T-helper 1 cell treated with Interleukin-12 subunit alpha and Interleukin-12 subunit beta and Interleukin-4 antibody, amounts not matched to agents 30 μg/mL and 1 μg/mL, for 36 hours (primary cell): ENCODE data around the gene DDA1.
A peak's percentile ranks its signal among the peaks of the same experiment; 100 is the strongest.

ENCODE experiments used
- H3K27ac Mint-ChIP-seq: one replicate; pipeline ENCODE4 v1.8.0; 2021; ENCODE audit warnings: mild to moderate bottlenecking, mixed read lengths
- H3K27me3 Mint-ChIP-seq: one replicate; pipeline ENCODE4 v1.8.0; 2021; ENCODE audit warnings: low read depth, mixed read lengths
- H3K36me3 Mint-ChIP-seq: one replicate; pipeline ENCODE4 v1.8.0; 2021; ENCODE audit warnings: low read depth, mixed read lengths
- H3K4me1 Mint-ChIP-seq: one replicate; pipeline ENCODE4 v1.8.0; 2021; ENCODE audit warnings: low read depth, mixed read lengths
- H3K4me3 Mint-ChIP-seq: one replicate; pipeline ENCODE4 v1.8.0; 2021; ENCODE audit warnings: mild to moderate bottlenecking, moderate library complexity, mixed read lengths
- H3K9me3 Mint-ChIP-seq: one replicate; pipeline ENCODE4 v1.8.0; 2021; ENCODE audit warnings: mixed read lengths

The DDA1 gene

DNA sequence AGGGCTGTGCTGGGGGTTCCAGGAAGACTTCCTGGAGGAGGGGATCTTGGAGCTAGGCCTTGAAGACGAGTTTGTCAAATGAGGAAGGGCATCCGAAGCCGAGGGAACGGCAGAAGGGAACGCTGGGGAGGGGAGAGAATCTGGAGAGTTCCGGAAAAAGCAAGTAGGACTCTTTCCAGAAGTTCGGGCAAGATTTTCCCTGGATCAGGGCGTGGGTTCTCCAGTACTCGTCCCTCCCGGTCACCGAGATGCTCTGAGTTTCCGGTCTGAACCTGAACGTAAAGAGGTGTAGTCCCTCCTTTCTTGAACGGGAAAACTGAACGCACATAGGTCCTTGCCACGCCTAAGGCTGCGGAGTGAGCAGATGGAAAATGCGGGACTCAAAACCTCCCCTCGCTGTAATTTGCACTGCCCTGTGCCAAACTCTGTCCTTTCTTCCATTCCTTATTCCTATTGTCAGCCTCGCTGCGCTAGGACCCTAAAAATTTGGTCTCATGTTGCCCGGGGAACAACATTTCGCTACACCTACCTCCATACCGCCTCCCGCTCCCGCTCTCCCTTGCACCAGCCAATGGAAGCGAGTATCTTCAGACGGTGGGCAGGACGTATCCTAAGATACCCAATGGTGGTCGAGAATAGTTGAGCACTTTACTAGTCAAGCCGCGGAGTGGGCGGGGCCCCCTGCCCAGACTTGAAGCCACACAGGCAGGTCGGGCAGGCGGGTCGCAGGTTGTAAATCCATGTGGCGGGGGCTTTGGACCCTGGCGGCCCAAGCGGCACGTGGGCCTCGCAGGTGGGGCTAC, 27.7 kb downstream of the DDA1 start, which contains the start of gene GTPBP3:
TSS of gene GTPBP3 (plus strand) at position 682 of the 803 bp plus-strand sequence. CDS start at position 741, 59 bp downstream.
- peak within 1 kb of the TSS; percentile 88 for H3K4me3 Mint-ChIP-seq
- no peaks in the 10 kb centered on the region for H3K27me3 Mint-ChIP-seq
- H3K27ac Mint-ChIP-seq, result peak within 1 kb of the TSS; percentile 95
- peaks cover 20% of the 10 kb centered on the region for H3K4me1 Mint-ChIP-seq
- no peaks in the 10 kb centered on the region for H3K9me3 Mint-ChIP-seq
- H3K36me3 Mint-ChIP-seq, result peaks cover 8% of the 10 kb centered on the region

- no peaks in the 10 kb centered on the region for H3K27me3 Mint-ChIP-seq
- peaks cover 3% of the 10 kb centered on the region for H3K36me3 Mint-ChIP-seq
- H3K9me3 Mint-ChIP-seq, result no peaks in the 10 kb centered on the region
- H3K27ac Mint-ChIP-seq, result peak overlapping the region; percentile 95
- H3K4me1 Mint-ChIP-seq, result peaks cover 17% of the 10 kb centered on the region
- H3K4me3 Mint-ChIP-seq, result peak overlapping the region; percentile 88
These were observed 28.5 kb downstream of the DDA1 start for GRCh38 chr19:17337675-17338432.

GRCh38 chr19:17338433-17339078, 29.2 kb downstream of the DDA1 start:
- H3K4me1 Mint-ChIP-seq, result peaks cover 17% of the 10 kb centered on the region
- H3K27ac Mint-ChIP-seq, result no peak overlapping the region
- H3K4me3 Mint-ChIP-seq, result peak overlapping the region; percentile 88
- H3K27me3 Mint-ChIP-seq, result no peaks in the 10 kb centered on the region
- no peaks in the 10 kb centered on the region for H3K9me3 Mint-ChIP-seq
- H3K36me3 Mint-ChIP-seq, result peaks cover 2% of the 10 kb centered on the region

DNA sequence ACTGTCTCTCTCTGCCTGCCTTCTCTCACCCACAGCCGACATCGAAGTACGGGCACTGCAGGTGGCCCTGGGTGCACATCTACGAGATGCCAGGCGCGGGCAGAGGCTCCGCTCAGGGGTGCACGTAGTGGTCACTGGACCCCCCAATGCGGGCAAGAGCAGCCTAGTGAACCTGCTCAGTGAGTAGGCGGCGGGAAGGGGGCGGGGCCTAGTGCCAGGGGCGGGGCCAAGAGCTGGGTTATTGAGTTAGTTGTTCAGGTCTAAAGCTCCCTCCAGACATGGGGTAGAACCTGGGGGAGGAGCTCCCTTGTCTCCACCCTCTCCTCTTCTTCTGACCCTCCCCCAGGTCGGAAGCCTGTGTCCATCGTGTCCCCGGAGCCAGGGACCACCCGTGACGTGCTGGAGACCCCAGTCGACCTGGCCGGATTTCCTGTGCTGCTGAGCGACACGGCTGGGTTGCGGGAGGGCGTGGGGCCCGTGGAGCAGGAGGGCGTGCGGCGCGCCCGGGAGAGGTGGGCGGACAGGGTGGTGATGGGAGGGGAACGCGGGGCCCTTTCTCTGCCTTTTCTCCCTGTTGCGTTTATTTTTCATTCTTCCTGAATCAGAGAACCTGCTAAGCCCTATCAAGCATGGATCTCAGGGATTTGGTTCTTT, 29.9 kb downstream of the DDA1 start:
- H3K9me3 Mint-ChIP-seq, result no peaks in the 10 kb centered on the region
- peak overlapping the region; percentile 59 for H3K4me3 Mint-ChIP-seq
- no peaks in the 10 kb centered on the region for H3K27me3 Mint-ChIP-seq
- H3K36me3 Mint-ChIP-seq, result no peaks in the 10 kb centered on the region
- H3K27ac Mint-ChIP-seq, result no peak overlapping the region
- H3K4me1 Mint-ChIP-seq, result peaks cover 13% of the 10 kb centered on the region

GRCh38 chr19:17340302-17340870, 31.0 kb downstream of the DDA1 start:
- H3K36me3 Mint-ChIP-seq, result no peaks in the 10 kb centered on the region
- H3K27ac Mint-ChIP-seq, result no peak overlapping the region
- no peaks in the 10 kb centered on the region for H3K9me3 Mint-ChIP-seq
- peaks cover 7% of the 10 kb centered on the region for H3K4me1 Mint-ChIP-seq
- no peak overlapping the region for H3K4me3 Mint-ChIP-seq
- H3K27me3 Mint-ChIP-seq, result no peaks in the 10 kb centered on the region

- H3K27me3 Mint-ChIP-seq, result no peaks in the 10 kb centered on the region
- peaks cover 5% of the 10 kb centered on the region for H3K4me1 Mint-ChIP-seq
These were observed 31.6 kb downstream of the DDA1 start for GRCh38 chr19:17340871-17341357.

GRCh38 chr19:17341386-17341785, 32.0 kb downstream of the DDA1 start:
- Mint-ChIP-seq H3K27ac (no peak overlapping the region), H3K4me3 (no peak overlapping the region), H3K4me1 (peaks cover 8% of the 10 kb centered on the region), H3K27me3 (no peaks in the 10 kb centered on the region), H3K9me3 (no peaks in the 10 kb centered on the region), H3K36me3 (no peaks in the 10 kb centered on the region)

More at GRCh38 chr19:17340871-17341357, 31.6 kb downstream of the DDA1 start:
- H3K4me3 Mint-ChIP-seq, result no peak overlapping the region
- no peak overlapping the region for H3K27ac Mint-ChIP-seq
- no peaks in the 10 kb centered on the region for H3K36me3 Mint-ChIP-seq
- H3K9me3 Mint-ChIP-seq, result no peaks in the 10 kb centered on the region

DNA sequence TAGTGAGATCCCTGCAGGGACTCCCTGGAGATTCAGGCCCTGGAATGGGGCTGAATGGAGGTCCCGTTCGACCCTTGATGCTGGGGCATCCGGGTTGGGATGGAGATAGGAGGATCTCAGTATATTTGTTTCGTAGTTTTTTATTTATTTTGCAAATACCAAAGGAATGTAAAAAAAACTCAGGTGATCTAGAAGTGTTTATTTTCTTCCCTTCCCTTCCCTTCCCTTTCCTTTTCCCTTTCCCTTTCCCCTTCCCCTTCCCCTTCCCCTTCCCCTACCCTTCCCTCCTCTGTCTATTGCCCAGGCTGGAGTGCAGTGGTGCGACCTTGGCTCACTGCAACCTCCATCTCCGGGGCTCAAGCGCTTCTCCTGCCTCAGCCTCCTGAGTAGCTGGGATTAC, 32.5 kb downstream of the DDA1 start:
- peaks cover 9% of the 10 kb centered on the region for H3K4me1 Mint-ChIP-seq
- H3K27me3 Mint-ChIP-seq, result no peaks in the 10 kb centered on the region
- H3K9me3 Mint-ChIP-seq, result no peaks in the 10 kb centered on the region
- no peak overlapping the region for H3K27ac Mint-ChIP-seq
- H3K36me3 Mint-ChIP-seq, result no peaks in the 10 kb centered on the region
- no peak overlapping the region for H3K4me3 Mint-ChIP-seq

GRCh38 chr19:17346109-17346671, 36.8 kb downstream of the DDA1 start:
- Mint-ChIP-seq H3K27ac (no peak overlapping the region), H3K4me1 (peaks cover 8% of the 10 kb centered on the region), H3K4me3 (no peak overlapping the region), H3K36me3 (no peaks in the 10 kb centered on the region), H3K9me3 (no peaks in the 10 kb centered on the region), H3K27me3 (peaks cover 6% of the 10 kb centered on the region)

- no peaks in the 10 kb centered on the region for H3K9me3 Mint-ChIP-seq
- peaks cover 12% of the 10 kb centered on the region for H3K4me1 Mint-ChIP-seq
- H3K27me3 Mint-ChIP-seq, result peaks cover 6% of the 10 kb centered on the region
- no peak overlapping the region for H3K4me3 Mint-ChIP-seq
- H3K36me3 Mint-ChIP-seq, result no peaks in the 10 kb centered on the region
- H3K27ac Mint-ChIP-seq, result no peak overlapping the region
These were observed 38.0 kb downstream of the DDA1 start for GRCh38 chr19:17347361-17347760.

GRCh38 chr19:17347877-17348276, 38.5 kb downstream of the DDA1 start:
- Mint-ChIP-seq H3K4me3 (no peak overlapping the region), H3K36me3 (no peaks in the 10 kb centered on the region), H3K4me1 (peaks cover 12% of the 10 kb centered on the region), H3K9me3 (no peaks in the 10 kb centered on the region), H3K27me3 (peaks cover 6% of the 10 kb centered on the region), H3K27ac (no peak overlapping the region)

DNA sequence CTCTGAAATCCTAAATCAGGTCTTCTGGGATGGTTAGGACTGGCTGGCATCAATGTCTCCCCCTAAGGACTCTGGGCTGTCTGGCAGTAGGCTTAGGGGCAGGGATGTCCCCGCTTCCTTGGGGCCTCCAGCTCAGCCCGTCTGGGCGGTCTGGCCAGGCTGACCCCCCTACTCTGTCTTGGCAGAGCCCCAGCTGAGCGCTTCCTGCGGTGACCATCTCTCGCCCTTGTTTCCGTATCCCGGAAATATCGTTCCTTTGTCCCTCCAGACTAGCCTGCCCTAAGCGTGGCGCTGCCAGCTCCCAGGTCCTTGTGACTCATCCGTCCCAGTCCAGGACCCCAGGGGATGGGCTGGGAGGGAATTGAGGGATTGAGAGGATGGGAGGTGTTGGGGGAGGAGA, 39.3 kb downstream of the DDA1 start:
- Mint-ChIP-seq H3K4me3 (no peak overlapping the region), H3K9me3 (no peaks in the 10 kb centered on the region), H3K36me3 (no peaks in the 10 kb centered on the region), H3K27me3 (peaks cover 10% of the 10 kb centered on the region), H3K27ac (no peak overlapping the region), H3K4me1 (peaks cover 12% of the 10 kb centered on the region)

GRCh38 chr19:17351815-17352435, 42.6 kb downstream of the DDA1 start:
- Mint-ChIP-seq H3K27ac (no peak overlapping the region), H3K4me1 (peaks cover 6% of the 10 kb centered on the region), H3K4me3 (no peak overlapping the region), H3K9me3 (no peaks in the 10 kb centered on the region), H3K27me3 (peaks cover 11% of the 10 kb centered on the region), H3K36me3 (no peaks in the 10 kb centered on the region)
